Uterus (tissue), 4 donors: ENCODE data around the gene TCAP. TPM values are rescaled to one million over a fixed set of nuclear protein-coding genes. Genes with fewer than 3 reads are reported as not detected.

ENCODE experiments used
- DNase-seq, 2 donors: peaks; one replicate each; pipeline ENCODE4 v3.0.0-alpha.2; 2019 to 2020
- H3K27ac ChIP-seq, 2 donors: fragments of 200-600 bp; sonication (generic); 1 replicate in 1 of 2; 2 replicates in 1 of 2; pipeline ENCODE4 v1.5.1; 2016 to 2018
- H3K27me3 ChIP-seq, 2 donors: fragments of 200-600 bp; sonication (generic); one replicate each; pipeline ENCODE4 v1.5.1; 2018 to 2019; ENCODE audit warnings: control low read depth in 1 of 2
- H3K36me3 ChIP-seq, 2 donors: fragments of 200-600 bp; sonication (generic); one replicate each; pipeline ENCODE4 v1.5.1; 2019; ENCODE audit warnings: control low read depth in 1 of 2
- H3K4me1 ChIP-seq, 2 donors: fragments of 200-600 bp; sonication (generic); one replicate each; pipeline ENCODE4 v1.5.1; 2018 to 2019; ENCODE audit warnings: control low read depth in 1 of 2
- H3K4me3 ChIP-seq, 2 donors: fragments of 200-600 bp; sonication (generic); 1 replicate in 1 of 2; 2 replicates in 1 of 2; pipeline ENCODE4 v1.5.1; 2018 to 2019; ENCODE audit warnings: mild to moderate bottlenecking in 1 of 2
- H3K9me3 ChIP-seq, 2 donors: fragments of 200-600 bp; sonication (generic); one replicate each; pipeline ENCODE4 v1.5.1; 2019; ENCODE audit warnings: control low read depth in 1 of 2
- POLR2A ChIP-seq, 2 donors: fragments of 450-650 bp; IDR thresholded peaks; one replicate each; pipeline ENCODE4 v1.6.1; 2016; ENCODE audit warnings: antibody characterized with exemption in 2 of 2, mild to moderate bottlenecking in 1 of 2, moderate library complexity in 1 of 2
- intact Hi-C: fragments of 100-400 bp; cut with DNase I; formaldehyde crosslinking; loops from one replicate; pipeline ENCODE4 v1.15.1; 2023; ENCODE audit warnings: low total_unique reads
- total RNA-seq, 4 donors: library from RNA; depleted of rRNA in 3 of 4; stranded (reverse); fragments of >200 nt in 3 of 4; gene quantifications; one replicate each; pipeline versions ENCODE4 v1.1.0 to v1.2.4, GENCODE V29; 2014 to 2023
- TF ChIP-seq, protein P1 (sequence below), 4 experiments: fragments of 200-600 bp in 2 of 4; fragments of 450-650 bp in 2 of 4; sonication (generic) in 2 of 4; IDR thresholded peaks; one replicate each; pipeline ENCODE4 v1.5.1; 2016 to 2019; ENCODE audit warnings: antibody characterized with exemption in 4 of 4, mild to moderate bottlenecking in 2 of 4, moderate library complexity in 1 of 4
- donor health status: DM: yes; HTN: yes; CAD: no.

TCAP gene
- total RNA-seq, 4 donors from 2014 or later = 0.28 to 2.2 TPM; not detected in 2

DNA sequence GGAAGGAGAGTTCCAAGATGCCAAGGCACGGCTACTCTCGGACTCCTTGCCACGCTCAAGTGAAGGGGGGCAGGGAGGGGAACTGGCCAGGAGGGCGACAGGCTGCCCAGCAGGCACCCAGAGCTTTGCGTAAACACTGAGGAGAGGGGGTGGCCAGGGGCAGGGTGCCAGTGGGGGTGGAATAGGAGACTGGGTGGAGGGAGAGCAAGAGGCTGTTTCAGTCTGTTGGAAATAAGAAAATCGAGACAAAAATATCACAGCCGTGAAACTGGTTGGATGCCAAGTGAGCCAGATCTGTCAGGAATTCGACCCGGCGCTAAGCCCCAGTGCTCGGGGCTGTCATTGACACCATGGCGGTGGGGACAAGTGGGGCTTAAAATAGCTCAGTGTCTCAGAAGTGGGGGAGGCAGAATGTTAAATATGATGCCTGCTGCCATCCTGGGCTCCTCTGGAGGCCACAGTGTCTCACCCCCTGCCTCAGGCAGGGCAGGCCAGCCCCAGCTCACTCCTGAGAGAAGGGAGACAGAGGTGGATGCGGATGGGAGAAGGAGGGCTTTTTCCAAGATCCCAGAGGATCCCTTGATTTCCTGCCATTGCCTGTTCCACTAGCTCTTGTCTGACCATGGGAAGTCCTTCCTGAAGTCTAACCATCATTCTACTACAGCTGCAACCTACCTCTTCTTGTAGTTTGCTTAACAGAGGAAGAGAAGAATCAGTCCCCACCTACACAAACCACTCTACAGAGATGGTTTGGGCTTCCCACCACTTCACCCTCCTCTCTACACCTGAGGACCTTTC, 12.6 kb downstream of the TCAP start:
- Histone ChIP-seq H3K4me3 (no peak overlapping the region), H3K36me3 (no peaks in the 10 kb centered on the region), H3K9me3 (no peaks in the 10 kb centered on the region), H3K27ac (peak overlapping the region in 1 of 2 donors; percentile 17), H3K27me3 (no peaks in the 10 kb centered on the region), H3K4me1 (no peaks in the 10 kb centered on the region)
- no peak for DNase-seq
- TF ChIP-seq, protein P1, sequence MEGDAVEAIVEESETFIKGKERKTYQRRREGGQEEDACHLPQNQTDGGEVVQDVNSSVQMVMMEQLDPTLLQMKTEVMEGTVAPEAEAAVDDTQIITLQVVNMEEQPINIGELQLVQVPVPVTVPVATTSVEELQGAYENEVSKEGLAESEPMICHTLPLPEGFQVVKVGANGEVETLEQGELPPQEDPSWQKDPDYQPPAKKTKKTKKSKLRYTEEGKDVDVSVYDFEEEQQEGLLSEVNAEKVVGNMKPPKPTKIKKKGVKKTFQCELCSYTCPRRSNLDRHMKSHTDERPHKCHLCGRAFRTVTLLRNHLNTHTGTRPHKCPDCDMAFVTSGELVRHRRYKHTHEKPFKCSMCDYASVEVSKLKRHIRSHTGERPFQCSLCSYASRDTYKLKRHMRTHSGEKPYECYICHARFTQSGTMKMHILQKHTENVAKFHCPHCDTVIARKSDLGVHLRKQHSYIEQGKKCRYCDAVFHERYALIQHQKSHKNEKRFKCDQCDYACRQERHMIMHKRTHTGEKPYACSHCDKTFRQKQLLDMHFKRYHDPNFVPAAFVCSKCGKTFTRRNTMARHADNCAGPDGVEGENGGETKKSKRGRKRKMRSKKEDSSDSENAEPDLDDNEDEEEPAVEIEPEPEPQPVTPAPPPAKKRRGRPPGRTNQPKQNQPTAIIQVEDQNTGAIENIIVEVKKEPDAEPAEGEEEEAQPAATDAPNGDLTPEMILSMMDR (IDR thresholded peaks at IDR 0.05) = no peak
- TF ChIP-seq POLR2A (IDR thresholded peaks at IDR 0.05) = no peak
- intact Hi-C loops = no loop called here

DNA sequence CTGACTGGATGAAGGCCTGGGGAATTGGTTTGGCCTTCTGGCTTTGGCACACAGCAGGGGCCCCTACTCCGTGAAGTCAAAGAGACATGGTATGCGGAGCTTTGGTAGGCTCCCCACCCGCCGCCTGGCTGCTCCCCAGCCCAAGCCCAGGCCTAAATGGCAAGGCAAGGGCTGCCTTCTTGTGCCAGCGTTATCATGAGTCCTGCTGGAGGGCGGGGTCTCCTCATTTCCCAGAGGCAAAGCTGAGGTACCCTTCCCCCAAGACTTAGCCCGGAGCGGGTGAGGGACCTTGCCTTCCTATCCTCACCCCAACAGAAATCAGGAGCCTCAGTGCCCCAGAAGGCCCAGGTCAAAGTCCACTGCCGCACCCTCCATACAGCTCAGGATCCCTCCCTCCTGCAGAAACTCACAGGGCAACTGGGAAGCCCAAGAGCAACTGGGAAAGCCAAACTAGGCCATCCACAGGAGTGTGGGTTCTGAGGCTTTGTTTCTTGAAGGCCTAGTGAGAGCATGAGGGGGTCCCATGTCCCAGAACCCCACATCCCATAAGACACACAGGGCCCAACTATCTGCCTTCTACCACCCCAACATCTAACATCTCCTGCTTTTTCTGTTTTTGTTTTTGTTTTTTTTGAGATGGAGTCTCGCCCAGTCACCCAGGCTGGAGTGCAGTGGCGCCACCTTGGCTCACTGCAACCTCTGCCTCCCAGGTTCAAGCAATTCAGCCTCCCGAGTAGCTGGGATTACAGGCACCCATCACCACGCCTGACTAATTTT, 13.4 kb downstream of the TCAP start:
- TF ChIP-seq, protein P1 (IDR thresholded peaks at IDR 0.05) = no peak
- no peak for TF ChIP-seq POLR2A (IDR thresholded peaks at IDR 0.05)
- Histone ChIP-seq H3K4me3 (no peak overlapping the region), H3K4me1 (no peaks in the 10 kb centered on the region), H3K27ac (no peak overlapping the region), H3K27me3 (no peaks in the 10 kb centered on the region), H3K36me3 (no peaks in the 10 kb centered on the region), H3K9me3 (no peaks in the 10 kb centered on the region)
- intact Hi-C loops = no loop called here
- DNase-seq = no peak

DNA sequence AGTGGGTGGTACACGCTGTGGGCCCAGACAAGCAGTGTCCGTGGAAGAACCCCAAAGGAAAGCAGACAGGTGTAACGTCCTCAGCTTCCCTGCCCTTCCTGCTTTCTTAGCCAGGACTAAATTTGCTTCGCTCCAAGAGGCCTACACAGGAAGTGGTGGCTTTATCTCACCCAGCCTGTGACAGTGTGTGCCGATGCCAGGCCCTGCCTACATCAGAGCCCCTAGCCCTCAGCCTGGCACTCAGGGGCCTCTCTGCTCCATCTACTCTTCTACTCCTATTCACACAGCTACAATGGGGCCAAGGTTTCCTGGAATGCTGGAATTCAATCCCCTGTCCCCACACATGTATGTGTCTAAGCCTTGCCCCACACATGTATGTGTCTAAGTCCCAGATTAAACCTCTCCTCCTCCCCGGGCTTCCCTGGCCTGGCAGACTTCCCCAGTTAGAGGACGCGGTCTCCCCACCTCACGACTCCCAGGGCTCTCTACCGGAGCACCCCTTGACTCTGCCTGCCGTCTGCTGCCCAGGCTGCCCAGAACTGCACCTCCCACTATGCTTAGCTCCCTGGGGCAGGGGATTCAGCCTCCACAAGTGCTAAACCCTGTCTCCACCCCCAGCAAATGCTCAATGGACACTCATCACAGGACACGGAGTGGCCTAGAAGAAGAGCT, 14.5 kb downstream of the TCAP start:
- TF ChIP-seq POLR2A (IDR thresholded peaks at IDR 0.05) = no peak
- TF ChIP-seq, protein P1 (IDR thresholded peaks at IDR 0.05) = no peak
- intact Hi-C loops = loop anchor here (10.0 kb wide), 1 partner anchor 45 kb away; the partner anchor contains the start of gene STARD3
- Histone ChIP-seq H3K4me1 (no peaks in the 10 kb centered on the region), H3K27me3 (no peaks in the 10 kb centered on the region), H3K9me3 (no peaks in the 10 kb centered on the region), H3K4me3 (no peak overlapping the region), H3K36me3 (no peaks in the 10 kb centered on the region), H3K27ac (no peak overlapping the region)
- DNase-seq = no peak

DNA sequence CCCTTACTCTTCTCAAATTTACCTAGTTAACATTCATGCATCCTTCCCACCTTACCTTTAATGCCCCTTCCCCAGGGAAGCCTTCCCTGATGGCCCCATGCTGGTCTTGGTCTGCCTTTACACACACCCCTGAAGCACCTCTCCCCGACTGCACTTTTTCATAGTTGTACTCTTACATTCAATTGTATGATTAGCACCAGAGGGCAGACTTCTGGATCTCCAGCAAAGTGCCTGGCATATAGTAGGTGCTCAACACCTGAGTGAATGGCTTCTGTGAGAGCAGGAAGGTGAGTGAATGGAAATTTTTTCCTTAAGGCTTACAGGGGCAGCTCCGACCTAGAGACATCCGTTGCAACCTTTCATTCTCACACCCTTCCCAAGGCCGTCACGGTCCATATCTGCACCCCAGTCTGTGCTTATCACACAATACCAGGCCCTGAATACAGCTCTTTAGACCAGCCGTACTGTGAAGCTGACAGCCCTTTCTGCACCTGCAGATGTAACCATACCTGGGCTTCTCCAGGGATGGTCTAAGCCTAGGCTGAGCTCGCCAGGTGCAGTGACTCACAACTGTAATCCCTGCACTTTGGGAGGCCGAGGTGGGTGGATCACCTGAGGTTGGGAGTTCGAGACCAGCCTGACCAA, 18.3 kb downstream of the TCAP start:
- peaks cover 0 to under 1% of the 10 kb centered on the region in 2 donors for H3K4me1 ChIP-seq
- intact Hi-C loops = loop anchor here (10.0 kb wide), 1 partner anchor 49 kb away; the partner anchor contains the start of gene STARD3
- no peaks in the 10 kb centered on the region for H3K27me3 ChIP-seq
- no peak overlapping the region for H3K4me3 ChIP-seq
- DNase-seq = no peak
- no peaks in the 10 kb centered on the region for H3K9me3 ChIP-seq
- H3K36me3 ChIP-seq = no peaks in the 10 kb centered on the region
- TF ChIP-seq, protein P1 (IDR thresholded peaks at IDR 0.05) = no peak
- TF ChIP-seq POLR2A (IDR thresholded peaks at IDR 0.05) = no peak
- no peak overlapping the region for H3K27ac ChIP-seq
